ENCODE results near the gene ANXA6. TPM values are rescaled to one million over a fixed set of nuclear protein-coding genes. Genes with fewer than 3 reads are reported as not detected.

The ANXA6 gene
- total RNA-seq, 1 experiment from 2014 or later: 98.7 TPM

DNA sequence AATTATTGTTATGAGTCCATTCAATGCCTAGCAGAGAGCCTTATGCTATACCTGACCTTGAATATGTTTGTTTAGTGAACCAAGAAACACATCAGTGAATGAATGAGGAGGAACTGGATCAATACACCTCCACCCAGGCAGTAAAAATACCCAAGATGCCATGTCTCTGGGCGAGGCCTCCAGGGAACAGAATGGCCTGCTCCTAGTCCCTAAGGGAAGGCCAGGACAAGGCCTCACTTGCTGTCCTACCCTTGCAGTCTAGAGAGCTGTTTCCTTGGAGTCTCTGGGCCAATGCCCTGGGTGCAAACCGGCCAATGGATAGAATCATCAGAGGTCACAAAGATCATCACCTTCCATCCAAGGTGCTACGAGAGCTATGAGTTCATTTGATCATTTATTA is 102.9 kb downstream of the ANXA6 start:
- H3K79me2 ChIP-seq (ENCODE audit: insufficient read depth, low read length): no peaks in the 10 kb centered on the region
- H2BK15ac ChIP-seq (ENCODE audit: low read depth, low read length): no peak overlapping the region
- H2BK5ac ChIP-seq (ENCODE audit: insufficient read length, low read length): no peak overlapping the region
- H3K9me3 ChIP-seq (ENCODE audit: control insufficient read depth, low read depth, low read length): no peaks in the 10 kb centered on the region
- no CpG with 5 or more reads among the region's 3 CpGs for WGBS (ENCODE audit: extremely low coverage, insufficient read length, low lambda C conversion rate)
- TF ChIP-seq, protein P1, sequence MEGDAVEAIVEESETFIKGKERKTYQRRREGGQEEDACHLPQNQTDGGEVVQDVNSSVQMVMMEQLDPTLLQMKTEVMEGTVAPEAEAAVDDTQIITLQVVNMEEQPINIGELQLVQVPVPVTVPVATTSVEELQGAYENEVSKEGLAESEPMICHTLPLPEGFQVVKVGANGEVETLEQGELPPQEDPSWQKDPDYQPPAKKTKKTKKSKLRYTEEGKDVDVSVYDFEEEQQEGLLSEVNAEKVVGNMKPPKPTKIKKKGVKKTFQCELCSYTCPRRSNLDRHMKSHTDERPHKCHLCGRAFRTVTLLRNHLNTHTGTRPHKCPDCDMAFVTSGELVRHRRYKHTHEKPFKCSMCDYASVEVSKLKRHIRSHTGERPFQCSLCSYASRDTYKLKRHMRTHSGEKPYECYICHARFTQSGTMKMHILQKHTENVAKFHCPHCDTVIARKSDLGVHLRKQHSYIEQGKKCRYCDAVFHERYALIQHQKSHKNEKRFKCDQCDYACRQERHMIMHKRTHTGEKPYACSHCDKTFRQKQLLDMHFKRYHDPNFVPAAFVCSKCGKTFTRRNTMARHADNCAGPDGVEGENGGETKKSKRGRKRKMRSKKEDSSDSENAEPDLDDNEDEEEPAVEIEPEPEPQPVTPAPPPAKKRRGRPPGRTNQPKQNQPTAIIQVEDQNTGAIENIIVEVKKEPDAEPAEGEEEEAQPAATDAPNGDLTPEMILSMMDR (conservative IDR thresholded peaks at IDR 0.05): no peak
- no peak overlapping the region for H3K18ac ChIP-seq (ENCODE audit: insufficient read length, low read depth, low read length)
- no peak overlapping the region for H2BK12ac ChIP-seq (ENCODE audit: insufficient read length, low read depth, low read length)
- H3K4me2 ChIP-seq (ENCODE audit: insufficient read depth, insufficient read length, low read length): no peak overlapping the region
- no peak overlapping the region for H4K8ac ChIP-seq (replicated peaks; ENCODE audit: insufficient read length, low read depth, low read length)
- no peak overlapping the region for H4K91ac ChIP-seq (ENCODE audit: insufficient read length, low read depth, low read length)
- H3K36me3 Mint-ChIP-seq (ENCODE audit: insufficient read depth in 1 of 3, low read depth in 3 of 3): peaks cover 1 to 17% (median 9%) of the 10 kb centered on the region in 3 experiments; a peak in 3 of 7 replicates
- H3K14ac ChIP-seq (ENCODE audit: insufficient read depth, low read length): no peak overlapping the region
- H4K5ac ChIP-seq (ENCODE audit: insufficient read length, low read depth, low read length): no peak overlapping the region
- no peak for DNase-seq
- H3K9ac ChIP-seq (ENCODE audit: extremely low read depth, insufficient read length, low read length): no peak overlapping the region
- H3K79me1 ChIP-seq (ENCODE audit: insufficient read depth, low read depth, low read length, poor library complexity, severe bottlenecking): no peaks in the 10 kb centered on the region
- no peak overlapping the region for H3K27ac ChIP-seq (ENCODE audit: insufficient read length, low read depth, low read length)
- H3T11ph ChIP-seq (ENCODE audit: low read length): no peak overlapping the region
- H2BK120ac ChIP-seq (ENCODE audit: low read depth, low read length, poor library complexity, severe bottlenecking): no peak overlapping the region
- no peaks in the 10 kb centered on the region for H3K4me1 ChIP-seq (ENCODE audit: insufficient read depth, low read length)
- no peaks in the 10 kb centered on the region for H3K27me3 Mint-ChIP-seq (ENCODE audit: low read depth)
- H2AK5ac ChIP-seq (ENCODE audit: insufficient read length, low read length): no peak overlapping the region
- H3K23me2 ChIP-seq (ENCODE audit: insufficient read length, low read depth, low read length, poor library complexity, severe bottlenecking): no peaks in the 10 kb centered on the region
- H3K27me3 ChIP-seq (ENCODE audit: insufficient read depth, low read length): no peaks in the 10 kb centered on the region
- no peak overlapping the region for H3K56ac ChIP-seq (ENCODE audit: insufficient read length, low read depth, low read length)
- H3K9me3 Mint-ChIP-seq: no peaks in the 10 kb centered on the region
- no peak overlapping the region for H3K23ac ChIP-seq (ENCODE audit: insufficient read length, low read depth, low read length)
- H3K4ac ChIP-seq (ENCODE audit: low read depth, low read length): no peak overlapping the region
- H3K4me1 Mint-ChIP-seq: peaks cover 0 to 5% of the 10 kb centered on the region in 2 experiments; a peak in 1 of 4 replicates
- H4K20me1 ChIP-seq (ENCODE audit: control insufficient read depth, insufficient read depth, insufficient read length): no peaks in the 10 kb centered on the region
- H3K27ac Mint-ChIP-seq: no peak overlapping the region; a peak in 1 of 7 replicates
- H3K4me3 Mint-ChIP-seq: no peak overlapping the region
- no peak overlapping the region for H2BK20ac ChIP-seq (ENCODE audit: low read depth, low read length, poor library complexity, severe bottlenecking)
- H2AFZ ChIP-seq (ENCODE audit: low read length): no peak overlapping the region
